Esophagus muscularis mucosa (tissue), 3 donors: ENCODE results near the gene CCNJL.

Experiments
- POLR2AphosphoS5 ChIP-seq, 2 donors: sonication (generic); formaldehyde crosslinking; IDR thresholded peaks; one replicate each; pipeline ENCODE4 v1.6.1; 2017; ENCODE audit warnings: antibody characterized with exemption in 2 of 2
- TF ChIP-seq, protein P1 (sequence below), 3 experiments: fragments of 200-600 bp in 2 of 3; fragments of 450-650 bp in 1 of 3; sonication (generic) in 2 of 3; IDR thresholded peaks; one replicate each; pipeline ENCODE4 v1.5.1; 2017 to 2019; ENCODE audit warnings: antibody characterized with exemption in 3 of 3, mild to moderate bottlenecking in 2 of 3, moderate library complexity in 1 of 3

DNA sequence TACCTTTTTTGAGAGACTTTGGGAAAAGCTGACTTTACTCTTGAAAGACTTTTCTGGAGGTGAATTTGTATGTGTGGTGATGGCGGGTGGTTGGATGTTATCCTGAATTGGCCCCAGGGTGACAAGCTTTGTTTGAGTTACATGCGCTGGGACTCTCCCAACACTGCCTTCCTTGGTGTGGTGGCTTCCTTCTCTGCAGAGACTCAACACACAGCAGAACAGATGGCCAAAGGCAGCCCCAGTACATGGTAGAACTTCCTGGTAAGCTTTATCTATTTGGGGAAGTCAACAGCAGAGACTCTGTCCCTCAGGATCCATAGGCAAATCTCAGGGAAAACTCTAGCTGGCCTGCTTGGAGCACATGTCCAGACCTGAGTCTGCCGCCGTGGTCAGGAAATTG, 39.9 kb upstream of the CCNJL start:
- TF ChIP-seq, protein P1, sequence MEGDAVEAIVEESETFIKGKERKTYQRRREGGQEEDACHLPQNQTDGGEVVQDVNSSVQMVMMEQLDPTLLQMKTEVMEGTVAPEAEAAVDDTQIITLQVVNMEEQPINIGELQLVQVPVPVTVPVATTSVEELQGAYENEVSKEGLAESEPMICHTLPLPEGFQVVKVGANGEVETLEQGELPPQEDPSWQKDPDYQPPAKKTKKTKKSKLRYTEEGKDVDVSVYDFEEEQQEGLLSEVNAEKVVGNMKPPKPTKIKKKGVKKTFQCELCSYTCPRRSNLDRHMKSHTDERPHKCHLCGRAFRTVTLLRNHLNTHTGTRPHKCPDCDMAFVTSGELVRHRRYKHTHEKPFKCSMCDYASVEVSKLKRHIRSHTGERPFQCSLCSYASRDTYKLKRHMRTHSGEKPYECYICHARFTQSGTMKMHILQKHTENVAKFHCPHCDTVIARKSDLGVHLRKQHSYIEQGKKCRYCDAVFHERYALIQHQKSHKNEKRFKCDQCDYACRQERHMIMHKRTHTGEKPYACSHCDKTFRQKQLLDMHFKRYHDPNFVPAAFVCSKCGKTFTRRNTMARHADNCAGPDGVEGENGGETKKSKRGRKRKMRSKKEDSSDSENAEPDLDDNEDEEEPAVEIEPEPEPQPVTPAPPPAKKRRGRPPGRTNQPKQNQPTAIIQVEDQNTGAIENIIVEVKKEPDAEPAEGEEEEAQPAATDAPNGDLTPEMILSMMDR (IDR thresholded peaks at IDR 0.05) = no peak
- TF ChIP-seq POLR2AphosphoS5 (IDR thresholded peaks at IDR 0.05) = no peak
